ENCODE data around the gene UGGT1.
A peak's percentile ranks its signal among the peaks of the same experiment; 100 is the strongest.

The UGGT1 gene

GRCh38 chr2:128196026-128196425 lies 105.0 kb downstream of the UGGT1 start:
- ChIA-PET POLR2A (no interaction called here), CTCF (interaction anchor here (0.7 kb wide), 1 partner anchor 38 kb away, joined by 3 read pairs; no protein-coding TSS in a partner anchor)
- no peak for DNase-seq (ENCODE audit: extremely low spot score)
- TF ChIP-seq CTCF (IDR thresholded peaks at IDR 0.05; ENCODE audit: control extremely low read depth, extremely low read depth, low read depth, missing control alignments) = no peak

GRCh38 chr2:128196471-128196931 lies 105.5 kb downstream of the UGGT1 start:
- DNase-seq (ENCODE audit: extremely low spot score) = peak; percentile 38
- CTCF ChIA-PET = interaction anchor here (0.7 kb wide), 1 partner anchor 38 kb away, joined by 3 read pairs; no protein-coding TSS in a partner anchor

GRCh38 chr2:128197059-128197458 lies 106.1 kb downstream of the UGGT1 start:
- ChIA-PET CTCF (interaction anchor here (1.1 kb wide), 1 partner anchor 26 kb away, joined by 3 read pairs; no protein-coding TSS in a partner anchor), POLR2A (no interaction called here)
- DNase-seq (ENCODE audit: extremely low spot score) = no peak
- TF ChIP-seq CTCF (IDR thresholded peaks at IDR 0.05; ENCODE audit: control extremely low read depth, extremely low read depth, low read depth, missing control alignments) = no peak

More at GRCh38 chr2:128196471-128196931, 105.5 kb downstream of the UGGT1 start:
- no peak for TF ChIP-seq CTCF (IDR thresholded peaks at IDR 0.05; ENCODE audit: control extremely low read depth, extremely low read depth, low read depth, missing control alignments)
- POLR2A ChIA-PET = no interaction called here

- ChIA-PET POLR2A (no interaction called here), CTCF (interaction anchor here (1.2 kb wide), 1 partner anchor 13 kb away, joined by 3 read pairs; no protein-coding TSS in a partner anchor)
- no peak for DNase-seq (ENCODE audit: extremely low spot score)
- no peak for TF ChIP-seq CTCF (IDR thresholded peaks at IDR 0.05; ENCODE audit: control extremely low read depth, extremely low read depth, low read depth, missing control alignments)
Observed at GRCh38 chr2:128198656-128199055, 107.7 kb downstream of the UGGT1 start.

- DNase-seq (ENCODE audit: extremely low spot score) = no peak
- no peak for TF ChIP-seq CTCF (IDR thresholded peaks at IDR 0.05; ENCODE audit: control extremely low read depth, extremely low read depth, low read depth, missing control alignments)
- ChIA-PET POLR2A (no interaction called here), CTCF (interaction anchor here (1.2 kb wide), 1 partner anchor 13 kb away, joined by 3 read pairs; no protein-coding TSS in a partner anchor)
Observed at GRCh38 chr2:128199141-128199540, 108.1 kb downstream of the UGGT1 start.

GRCh38 chr2:128202791-128203190 lies 111.8 kb downstream of the UGGT1 start:
- no peak for TF ChIP-seq CTCF (IDR thresholded peaks at IDR 0.05; ENCODE audit: control extremely low read depth, extremely low read depth, low read depth, missing control alignments)
- CTCF ChIA-PET = no interaction called here
- POLR2A ChIA-PET = no interaction called here
- no peak for DNase-seq (ENCODE audit: extremely low spot score)
